SK-N-DZ (cell line): ENCODE data around the gene LRIG1.

Experiments used
- DNase-seq: peaks from one replicate; pipeline ENCODE4 v3.0.0-alpha.2; 2015; ENCODE audit warnings: low spot score

LRIG1 gene

DNA sequence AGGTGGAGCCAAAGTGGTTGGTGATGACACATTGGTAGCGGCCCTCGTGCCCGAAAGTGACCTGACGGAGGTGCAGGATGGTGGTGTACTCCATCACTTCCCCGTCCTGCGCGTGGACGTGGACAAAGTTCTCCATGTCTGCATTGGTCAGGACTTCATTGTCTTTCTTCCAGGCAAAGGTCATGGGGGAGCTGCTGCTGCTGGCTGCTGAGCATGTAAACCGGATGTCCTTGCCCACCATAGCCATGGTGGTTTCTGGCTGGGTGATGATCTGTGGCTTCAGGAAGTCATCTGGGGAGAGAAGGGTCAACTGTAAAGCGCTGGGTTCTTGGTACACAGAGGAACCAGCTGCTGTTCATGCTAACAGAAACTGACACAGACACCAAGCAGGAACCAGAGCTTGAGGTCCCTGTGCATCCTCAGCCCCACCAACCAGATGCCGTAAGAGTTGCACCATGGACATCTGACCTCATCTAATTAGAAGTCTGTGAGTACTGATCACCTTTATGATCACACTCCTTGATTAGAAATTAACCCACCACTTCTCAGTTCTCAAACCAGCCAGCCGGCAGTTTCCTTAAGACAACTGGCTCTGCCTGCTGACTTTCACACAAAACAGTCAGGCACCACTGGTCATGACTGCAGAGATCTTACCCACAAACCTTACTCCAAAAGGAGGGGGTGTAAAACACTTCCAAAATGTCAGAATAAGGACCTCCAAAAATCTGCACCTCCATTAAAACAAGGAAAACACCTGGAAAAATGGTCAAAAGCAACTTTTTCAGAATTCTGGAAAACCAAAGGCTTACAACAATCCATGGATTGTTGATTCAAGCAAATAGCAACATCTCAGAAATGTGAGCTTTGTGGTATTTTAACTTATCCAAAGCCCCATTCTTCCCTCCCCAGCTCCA lies 114.6 kb downstream of the LRIG1 start:
- DNase-seq = no peak

DNA sequence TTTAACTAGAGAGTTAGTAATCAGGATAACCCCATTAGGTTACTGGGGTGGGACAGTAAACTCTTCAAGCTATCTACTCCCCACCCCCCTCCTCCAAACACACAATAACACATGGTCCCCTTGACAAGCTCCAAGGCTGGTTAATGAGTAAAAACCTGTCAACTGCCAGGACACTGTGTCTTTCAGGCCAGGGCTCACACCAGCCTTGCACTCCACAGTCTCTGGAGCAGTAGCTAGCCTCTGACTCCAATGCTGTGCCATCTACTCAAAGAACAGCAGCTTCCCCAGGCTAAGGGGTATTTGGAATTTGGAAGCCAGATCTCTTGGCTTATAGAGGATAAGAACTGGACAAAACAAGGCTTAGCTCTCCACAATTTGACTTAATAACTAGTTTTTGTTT lies 115.8 kb downstream of the LRIG1 start:
- no peak for DNase-seq

DNA sequence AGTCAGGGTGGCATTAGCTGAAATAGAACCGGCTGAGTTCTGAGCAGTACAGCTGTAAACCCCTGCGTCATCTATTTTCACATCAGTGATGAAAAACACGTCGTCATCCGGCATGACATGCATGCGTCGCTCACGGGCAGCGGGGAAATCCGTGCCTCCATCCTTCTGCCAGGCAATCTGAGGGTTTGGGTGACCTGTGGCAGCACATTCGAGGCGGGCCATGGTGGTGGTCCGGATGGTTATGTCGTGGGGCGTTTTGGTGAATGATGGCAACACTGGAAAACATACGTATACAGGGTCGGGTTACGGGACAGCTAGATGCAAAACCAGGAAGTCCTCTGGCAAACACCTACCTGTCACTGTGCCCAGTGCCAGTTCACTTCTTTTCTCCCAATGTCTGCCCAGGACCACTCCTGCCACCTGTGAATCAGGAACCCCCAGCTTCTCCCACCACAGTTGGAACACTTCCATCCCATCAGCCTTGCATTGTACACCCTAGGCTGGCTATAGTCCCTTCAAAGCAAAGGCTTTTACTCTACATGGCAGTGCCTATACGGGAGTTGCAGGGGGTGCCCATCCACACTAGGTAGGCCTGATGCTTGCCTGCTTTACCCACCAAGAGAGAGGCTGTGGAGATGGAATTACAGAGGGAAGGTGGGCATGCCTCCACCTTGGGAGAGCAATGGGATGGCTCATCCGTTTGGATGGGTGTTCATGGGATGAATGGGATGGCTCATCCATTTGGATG lies 116.7 kb downstream of the LRIG1 start:
- DNase-seq = no peak

DNA sequence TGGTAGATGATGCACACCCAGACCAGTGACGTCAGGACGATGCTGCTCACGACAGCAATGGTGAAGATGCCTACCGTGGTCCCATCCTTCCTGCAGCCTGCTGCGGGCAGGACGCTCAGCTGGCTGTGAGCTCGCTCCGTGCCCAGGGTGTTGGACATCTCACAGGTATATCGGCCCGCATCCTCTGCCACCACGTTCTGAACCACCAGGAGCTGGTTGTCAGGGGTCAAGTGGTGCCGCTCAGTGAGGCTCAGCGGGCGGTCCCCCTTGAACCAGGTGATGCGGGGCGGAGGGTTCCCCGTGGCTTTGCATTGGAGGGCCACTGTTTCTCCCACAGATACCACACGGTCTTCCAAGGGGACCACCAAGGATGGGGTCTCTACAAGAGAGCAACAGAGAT lies 117.8 kb downstream of the LRIG1 start:
- DNase-seq = no peak

DNA sequence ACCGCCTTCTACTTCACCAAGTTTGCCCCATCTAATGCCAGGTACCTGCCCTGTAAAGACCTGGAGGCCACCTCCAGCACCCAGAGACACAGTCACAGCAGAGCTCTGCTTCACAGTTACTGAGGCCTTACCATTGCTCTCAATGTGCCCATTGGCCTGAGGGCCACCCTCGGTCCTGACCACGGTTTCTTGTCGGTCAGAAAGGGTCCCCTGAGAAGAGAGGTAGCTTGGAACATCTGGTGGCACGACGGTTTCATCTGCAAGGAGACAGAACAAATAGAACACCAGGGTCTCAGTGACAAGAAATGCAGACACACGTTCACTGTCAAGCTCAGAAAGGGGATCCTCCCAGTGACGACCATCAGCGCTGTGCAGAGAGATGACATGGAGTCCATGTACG lies 118.7 kb downstream of the LRIG1 start:
- DNase-seq = no peak

DNA sequence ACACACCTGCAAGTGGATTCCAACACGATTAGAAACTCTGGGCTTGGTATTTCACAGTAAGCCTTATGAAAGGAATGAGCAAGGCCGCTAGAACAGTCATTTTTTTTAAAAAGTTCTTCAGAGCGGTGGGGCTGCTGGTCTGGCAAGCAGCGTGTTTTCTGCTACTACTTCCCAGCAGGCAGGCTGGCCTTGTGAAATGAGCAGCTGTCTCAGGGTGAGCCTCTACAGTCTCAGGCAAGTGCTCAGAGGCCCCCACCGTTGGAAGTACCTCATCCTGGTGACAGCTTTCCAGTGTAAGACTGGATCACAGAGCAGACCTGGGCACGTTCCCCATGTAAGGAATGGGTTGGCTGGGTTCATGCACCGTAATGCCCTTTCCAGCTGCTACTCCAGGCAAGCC lies 119.2 kb downstream of the LRIG1 start:
- no peak for DNase-seq

- no peak for DNase-seq
Observed at GRCh38 chr3:66380200-66380932, 120.5 kb downstream of the LRIG1 start.

- no peak for DNase-seq
Observed at GRCh38 chr3:66379565-66379964, 121.3 kb downstream of the LRIG1 start.

DNA sequence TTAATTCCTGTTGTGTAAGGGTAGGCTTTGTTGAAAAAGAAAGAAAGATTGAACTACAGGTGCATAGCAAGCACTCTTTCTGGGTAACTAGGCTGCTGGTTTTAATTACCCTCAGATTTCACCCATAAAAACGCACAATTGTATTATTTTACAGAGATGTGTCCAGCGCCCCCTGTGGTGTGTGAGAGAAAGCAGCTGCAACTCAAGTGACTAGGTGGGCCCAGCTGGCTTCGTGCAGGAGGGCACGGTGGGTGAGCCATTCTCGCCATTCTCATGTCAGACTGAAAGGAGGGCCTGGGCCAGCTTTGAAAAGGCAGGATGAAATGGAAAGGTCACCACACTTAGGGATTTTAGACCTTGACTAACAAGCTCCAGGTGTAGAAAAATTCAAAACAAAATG lies 122.6 kb downstream of the LRIG1 start:
- no peak for DNase-seq

DNA sequence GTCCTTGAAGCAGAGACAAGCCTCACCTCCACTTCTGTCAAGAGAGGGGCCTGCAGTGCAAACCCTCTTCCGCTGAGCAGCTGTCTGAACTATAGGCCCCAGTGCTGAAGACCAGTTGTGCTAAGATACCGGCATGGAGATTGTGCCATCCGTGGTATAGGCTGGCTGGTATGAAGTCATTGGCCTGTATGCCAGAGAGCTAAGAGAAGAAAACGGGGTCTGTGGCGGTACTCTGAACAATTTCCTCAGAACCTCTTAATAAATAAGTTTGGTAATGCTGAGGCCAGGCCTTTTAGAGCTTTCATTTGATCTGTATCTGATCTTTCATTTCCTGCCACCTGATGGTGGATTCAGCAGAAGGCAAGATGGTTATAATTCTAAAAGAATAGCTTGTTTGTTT lies 123.0 kb downstream of the LRIG1 start:
- no peak for DNase-seq

DNA sequence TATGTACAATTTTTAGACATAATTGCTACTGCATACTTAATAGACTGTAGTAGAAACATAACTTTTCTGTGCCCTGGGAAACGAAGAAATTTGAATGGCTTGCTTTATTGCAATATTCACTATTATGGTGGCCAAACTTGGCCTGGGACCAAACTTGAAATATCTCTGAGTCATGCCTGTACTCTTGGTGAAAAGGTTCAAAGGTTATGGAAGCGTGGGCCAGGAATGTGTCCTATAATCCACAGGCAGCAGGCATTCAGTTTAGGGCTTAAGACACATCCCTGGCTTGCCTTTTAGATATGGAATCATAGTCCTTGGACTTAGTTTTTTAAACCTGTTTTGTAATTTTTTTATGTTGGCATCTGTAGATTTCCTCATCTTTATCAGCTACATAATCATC lies 124.3 kb downstream of the LRIG1 start:
- no peak for DNase-seq

DNA sequence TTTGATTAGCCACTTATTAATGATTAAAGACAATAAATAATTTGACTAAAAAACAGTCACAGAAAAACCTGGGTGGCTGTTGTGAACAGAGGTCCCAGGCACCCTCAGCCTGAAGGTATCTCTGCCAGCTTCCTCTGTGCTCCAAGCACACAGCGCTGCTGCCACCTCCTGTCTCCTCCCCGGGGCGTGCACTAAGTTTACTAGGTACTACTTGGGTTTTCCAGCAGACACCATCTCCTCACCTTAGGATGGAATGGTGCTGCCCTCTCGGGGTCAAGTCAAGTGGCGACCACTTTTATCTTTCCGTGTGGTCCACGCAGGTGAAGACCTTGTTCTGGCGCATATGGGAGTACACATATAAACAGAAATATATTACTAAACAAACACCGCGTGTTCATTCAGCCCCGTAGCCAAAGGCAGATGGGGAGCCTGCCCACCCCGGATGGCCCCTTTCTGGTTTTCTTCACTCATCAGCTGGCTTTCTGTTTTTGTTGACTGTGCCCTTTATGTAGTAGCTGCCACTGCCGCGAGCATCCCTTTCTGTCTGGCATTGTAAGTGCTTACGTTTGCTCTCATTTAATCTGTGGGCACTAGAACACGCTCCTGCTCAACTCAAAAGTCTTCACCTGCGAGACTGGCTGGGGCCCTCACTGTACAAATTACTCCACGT lies 128.0 kb downstream of the LRIG1 start:
- peak; percentile 16 for DNase-seq

GRCh38 chr3:66371432-66371831 lies 129.4 kb downstream of the LRIG1 start:
- DNase-seq = no peak

DNA sequence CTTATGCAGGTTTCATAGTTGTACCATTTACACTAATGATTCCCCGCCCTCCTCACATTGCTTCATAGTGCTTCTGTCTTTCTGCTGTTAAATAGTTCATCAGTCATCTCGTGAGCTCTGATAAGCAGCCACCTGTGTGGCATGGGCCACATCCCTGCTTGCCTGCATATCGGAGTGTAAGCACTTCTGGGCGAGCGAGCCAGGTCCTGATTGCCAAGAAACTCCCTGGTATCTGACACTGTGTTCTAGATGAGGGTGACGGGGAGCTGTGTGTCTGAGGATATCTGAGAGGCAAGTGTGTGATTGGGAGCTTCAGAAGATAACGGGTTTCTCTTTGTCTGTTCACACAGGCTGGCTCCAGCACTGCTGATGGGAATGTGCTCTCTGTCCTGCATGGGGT lies 130.6 kb downstream of the LRIG1 start:
- no peak for DNase-seq

- DNase-seq = peak; percentile 1
Observed at GRCh38 chr3:66367979-66368378, 132.8 kb downstream of the LRIG1 start.

DNA sequence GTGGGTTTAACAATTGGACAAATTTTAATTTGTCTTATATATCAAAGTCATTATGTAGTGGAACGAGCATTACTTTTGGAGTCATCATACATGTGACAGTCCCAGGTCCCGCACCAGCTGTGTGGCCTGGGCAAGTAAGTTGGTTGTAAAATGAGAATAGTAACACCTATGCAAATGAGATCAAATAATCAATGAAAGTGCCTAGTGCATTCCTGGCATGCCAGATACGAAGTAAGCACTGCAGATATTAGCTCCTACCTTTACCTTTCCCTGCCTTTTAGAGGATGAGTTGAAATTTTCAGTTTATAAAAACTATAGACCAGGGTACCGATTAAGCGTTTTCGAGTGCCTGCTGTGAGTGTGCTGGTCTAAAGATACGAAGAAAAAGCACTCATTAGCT lies 134.1 kb downstream of the LRIG1 start:
- DNase-seq = no peak

DNA sequence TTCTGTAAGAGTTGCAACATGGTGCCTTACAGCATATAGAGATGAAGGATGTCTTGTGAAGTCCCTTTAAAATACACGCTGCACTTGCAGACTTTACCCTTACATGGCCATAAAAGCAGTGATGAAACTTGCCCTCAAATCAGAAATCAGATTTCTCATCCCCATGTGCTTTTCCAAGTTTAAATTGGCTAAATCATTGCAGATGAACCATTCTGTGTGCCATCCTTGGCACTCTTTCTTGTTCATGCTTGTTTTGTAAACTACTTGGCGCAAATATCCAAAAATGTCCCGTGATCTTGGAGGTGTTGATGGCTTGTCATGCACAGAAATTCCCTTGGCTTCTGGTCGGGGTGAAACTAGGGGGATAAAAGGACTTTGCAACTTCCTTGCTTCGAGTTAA lies 135.7 kb downstream of the LRIG1 start:
- DNase-seq = no peak

DNA sequence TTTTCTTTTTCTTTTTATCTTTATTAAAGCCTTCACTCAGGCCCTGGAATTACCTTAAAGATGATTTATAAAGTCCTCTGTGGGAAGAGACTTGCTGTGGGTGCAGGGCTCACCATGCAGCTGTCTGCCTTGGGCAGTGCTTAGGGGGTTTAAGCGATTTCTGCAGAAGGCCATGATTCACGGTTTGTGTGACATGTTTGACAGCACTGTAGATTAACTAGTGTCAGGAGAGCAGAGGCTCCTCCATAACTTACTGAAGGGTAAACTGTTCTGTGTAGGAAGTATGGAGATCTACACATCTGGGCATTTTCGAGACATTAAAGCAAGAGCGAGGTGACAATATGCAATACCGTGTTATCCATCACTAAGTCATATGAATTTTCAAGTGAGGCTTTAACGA lies 137.7 kb downstream of the LRIG1 start:
- no peak for DNase-seq

- DNase-seq = no peak
Observed at GRCh38 chr3:66362541-66362941, 138.3 kb downstream of the LRIG1 start.

DNA sequence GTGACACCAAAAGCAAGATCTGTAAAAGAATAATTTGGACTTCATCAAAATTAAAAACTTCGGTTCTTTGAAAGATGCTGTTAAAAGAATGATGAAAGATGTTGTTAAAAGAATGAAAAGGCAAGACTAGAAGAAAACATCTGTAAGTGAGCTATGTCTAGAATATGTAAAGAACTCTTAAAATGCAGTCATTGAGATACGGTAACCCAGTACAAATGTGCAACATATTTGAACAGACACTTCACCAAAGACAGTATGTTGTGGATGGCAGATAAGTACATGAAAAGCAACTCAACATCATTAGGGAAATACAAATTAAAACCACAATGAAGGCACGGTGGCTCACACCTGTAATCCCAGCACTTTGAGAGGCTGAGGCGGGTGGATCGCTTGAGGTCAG lies 139.5 kb downstream of the LRIG1 start:
- no peak for DNase-seq

DNA sequence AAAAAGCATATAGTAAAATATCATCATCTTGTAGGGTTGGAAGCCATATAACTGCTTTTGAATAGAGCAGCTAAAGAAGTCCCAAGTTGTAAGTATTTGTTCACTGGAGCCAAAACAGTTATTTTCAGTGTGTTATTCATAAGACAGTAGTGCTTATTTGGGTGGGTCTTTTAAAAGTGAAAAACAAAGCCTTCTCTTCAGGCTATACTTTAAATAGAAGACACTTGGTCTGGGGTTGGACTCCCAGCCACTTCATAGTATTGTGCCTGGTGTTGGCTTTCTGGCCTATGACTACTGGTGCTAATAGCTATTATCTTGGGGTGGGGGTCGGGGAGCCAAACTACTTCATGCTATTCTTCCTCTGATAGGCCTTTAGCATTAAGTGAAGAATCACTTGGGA lies 144.8 kb downstream of the LRIG1 start:
- no peak for DNase-seq

- no peak for DNase-seq
Observed at GRCh38 chr3:66355394-66355793, 145.4 kb downstream of the LRIG1 start.
